DND-41 (cell line): Measurements from ENCODE around the gene DDN.

ENCODE experiments used
- EZH2 ChIP-seq: IDR thresholded peaks from 3 replicates; pipeline ENCODE4 v1.6.1; 2012; ENCODE audit warnings: borderline replicate concordance, low read depth, mild to moderate bottlenecking, moderate library complexity, low read length, inconsistent platforms; ENCODE audit not compliant: severe bottlenecking
- TF ChIP-seq, protein P1 (sequence below): IDR thresholded peaks from 2 replicates; pipeline ENCODE4 v1.5.1; 2012; ENCODE audit warnings: borderline replicate concordance, low read length, moderate library complexity, mild to moderate bottlenecking; ENCODE audit not compliant: poor library complexity, severe bottlenecking; ENCODE audit errors: extremely low read depth

DNA sequence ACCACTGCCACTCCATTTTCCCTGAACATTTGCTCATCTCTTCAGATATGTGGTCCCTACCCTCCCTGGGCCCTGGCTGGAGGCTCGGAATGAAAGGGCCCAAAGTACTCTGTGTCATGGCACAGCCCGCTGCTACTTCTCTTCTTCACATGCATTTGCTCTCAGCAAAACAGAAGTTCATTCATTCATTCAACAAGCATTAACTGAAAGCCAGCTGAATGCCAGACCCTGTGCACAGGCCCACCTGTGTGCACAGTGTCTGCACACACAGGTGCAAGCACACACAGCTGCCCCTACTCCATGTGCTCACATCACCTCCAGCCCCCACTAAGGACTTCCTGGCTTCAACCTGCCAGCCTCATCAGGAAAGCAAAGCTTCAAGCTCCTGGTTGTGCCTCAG is 13.3 kb downstream of the DDN start:
- TF ChIP-seq, protein P1, sequence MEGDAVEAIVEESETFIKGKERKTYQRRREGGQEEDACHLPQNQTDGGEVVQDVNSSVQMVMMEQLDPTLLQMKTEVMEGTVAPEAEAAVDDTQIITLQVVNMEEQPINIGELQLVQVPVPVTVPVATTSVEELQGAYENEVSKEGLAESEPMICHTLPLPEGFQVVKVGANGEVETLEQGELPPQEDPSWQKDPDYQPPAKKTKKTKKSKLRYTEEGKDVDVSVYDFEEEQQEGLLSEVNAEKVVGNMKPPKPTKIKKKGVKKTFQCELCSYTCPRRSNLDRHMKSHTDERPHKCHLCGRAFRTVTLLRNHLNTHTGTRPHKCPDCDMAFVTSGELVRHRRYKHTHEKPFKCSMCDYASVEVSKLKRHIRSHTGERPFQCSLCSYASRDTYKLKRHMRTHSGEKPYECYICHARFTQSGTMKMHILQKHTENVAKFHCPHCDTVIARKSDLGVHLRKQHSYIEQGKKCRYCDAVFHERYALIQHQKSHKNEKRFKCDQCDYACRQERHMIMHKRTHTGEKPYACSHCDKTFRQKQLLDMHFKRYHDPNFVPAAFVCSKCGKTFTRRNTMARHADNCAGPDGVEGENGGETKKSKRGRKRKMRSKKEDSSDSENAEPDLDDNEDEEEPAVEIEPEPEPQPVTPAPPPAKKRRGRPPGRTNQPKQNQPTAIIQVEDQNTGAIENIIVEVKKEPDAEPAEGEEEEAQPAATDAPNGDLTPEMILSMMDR = no peak
- TF ChIP-seq EZH2 = no peak
